NCI-H1105 treated with DMSO at 0.1 percent for 48 hours (cell line): Measurements from ENCODE around the gene PRKCE.
A peak's percentile ranks its signal among the peaks of the same experiment; 100 is the strongest.

ENCODE experiments used
- DNase-seq: peaks from one replicate; lab custom pipeline; 2025; lab: John Stamatoyannopoulos, UW

PRKCE gene

DNA sequence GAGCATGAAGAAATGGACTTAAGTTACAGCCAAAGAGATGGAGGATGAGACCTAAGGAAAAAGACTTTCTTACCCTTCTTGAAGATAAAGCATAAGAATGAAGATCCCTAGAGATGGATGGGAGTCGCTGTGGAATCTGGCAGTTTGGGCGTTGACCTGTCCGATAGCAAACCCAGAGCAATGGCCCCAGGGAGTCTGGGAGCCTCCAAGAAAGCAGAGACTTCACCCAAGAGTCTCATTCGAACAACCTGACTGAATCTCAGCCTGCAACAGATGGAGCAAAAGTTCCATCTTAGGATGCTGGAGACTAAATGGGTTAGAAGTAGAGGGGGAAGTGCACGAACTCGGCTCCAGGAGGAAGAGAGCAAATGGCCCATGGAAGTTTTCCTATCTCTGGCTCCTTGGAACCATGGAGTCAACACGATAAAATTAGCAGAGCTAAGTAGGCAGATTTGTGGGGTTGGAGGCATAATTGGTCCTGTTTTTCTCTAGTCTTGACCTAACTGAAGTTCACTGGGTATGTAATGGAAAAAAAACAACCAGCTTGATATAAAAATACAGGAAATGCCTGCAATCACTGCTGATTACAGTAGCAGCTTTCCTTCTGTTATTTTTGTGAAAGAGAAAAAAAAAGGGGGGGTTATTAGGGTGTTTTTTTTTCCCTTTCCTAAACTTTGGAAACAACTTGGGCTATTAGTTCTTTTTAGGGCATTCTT, 467.3 kb downstream of the PRKCE start:
- no peak for DNase-seq

DNA sequence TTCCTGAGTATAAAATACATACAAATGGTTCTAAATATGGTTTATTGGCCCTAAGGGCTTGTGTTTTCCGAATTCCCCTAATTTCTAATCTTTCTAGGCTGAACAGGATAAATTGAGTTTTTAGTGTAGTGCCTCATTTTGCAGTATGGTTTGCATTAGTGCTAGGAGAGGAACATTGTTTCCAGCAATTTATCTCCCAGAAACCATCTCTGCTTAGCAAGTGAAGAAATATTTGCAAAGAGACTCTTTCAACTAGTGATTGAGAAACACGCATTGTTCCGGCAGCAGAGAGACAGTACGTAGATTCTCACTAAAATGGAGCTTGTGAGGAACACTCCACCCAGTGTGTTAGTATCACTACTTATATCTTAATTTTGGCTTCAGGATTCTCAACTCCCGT, 468.0 kb downstream of the PRKCE start:
- no peak for DNase-seq

DNA sequence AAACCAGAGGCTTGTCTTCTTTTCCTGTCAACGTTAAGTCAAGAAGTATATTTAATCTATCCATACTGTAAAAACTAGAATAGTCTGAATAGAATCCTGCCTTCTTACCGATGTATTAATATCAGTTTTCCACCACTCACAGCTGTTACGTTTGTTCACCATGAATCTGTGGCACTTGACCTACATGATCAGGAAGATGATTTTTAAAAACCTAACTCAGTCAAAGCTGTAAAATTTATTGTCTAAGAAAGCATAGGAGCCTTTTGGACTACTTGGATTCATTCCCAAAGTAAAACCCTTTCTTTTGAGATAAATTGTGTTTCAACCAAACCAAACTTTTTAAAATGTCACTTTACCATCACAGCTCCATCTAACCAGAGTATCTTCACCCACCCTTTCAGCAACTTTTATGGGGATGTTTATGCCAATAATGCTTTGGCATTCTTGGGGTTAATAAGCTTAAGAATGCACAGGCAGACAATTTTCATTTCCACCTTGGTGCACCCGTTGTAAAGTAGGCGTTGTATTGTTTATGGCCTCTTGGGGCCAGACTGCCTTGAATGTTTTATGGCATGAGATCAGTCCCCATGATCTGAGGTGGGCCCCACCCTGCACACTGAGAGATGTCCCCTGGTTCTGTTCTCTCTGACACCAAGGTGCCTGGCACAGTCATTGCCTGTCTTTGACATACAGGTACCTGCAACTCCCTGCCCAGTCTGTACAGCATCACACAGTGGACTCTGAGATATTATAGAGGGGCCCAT, 469.5 kb downstream of the PRKCE start:
- no peak for DNase-seq

GRCh38 chr2:46122318-46122976, 471.0 kb downstream of the PRKCE start:
- no peak for DNase-seq

- no peak for DNase-seq
Measured at GRCh38 chr2:46123013-46123412, 471.5 kb downstream of the PRKCE start.

DNA sequence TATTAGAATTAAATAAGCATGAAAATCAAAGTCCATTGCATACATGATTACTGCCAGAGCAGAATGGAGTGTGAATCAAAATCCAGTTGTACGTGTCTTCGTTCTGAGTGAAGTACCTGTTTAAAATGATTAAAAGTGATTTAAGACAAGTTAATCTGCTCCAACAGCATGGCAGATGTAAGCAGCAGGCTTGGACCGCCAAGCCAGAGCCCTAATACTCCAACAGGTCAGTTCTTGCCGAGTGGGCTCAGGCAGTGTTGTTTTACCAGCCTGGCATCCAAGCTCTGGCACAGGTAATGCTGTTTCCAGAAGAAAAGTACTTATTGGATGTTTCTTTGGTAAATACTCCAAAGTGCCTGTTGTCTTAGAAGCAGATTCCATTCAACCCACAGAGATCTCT, 474.3 kb downstream of the PRKCE start:
- DNase-seq = no peak

GRCh38 chr2:46126571-46126970, 475.1 kb downstream of the PRKCE start:
- DNase-seq = no peak

GRCh38 chr2:46127176-46127575, 475.7 kb downstream of the PRKCE start:
- DNase-seq = no peak

- DNase-seq = no peak
Measured at GRCh38 chr2:46130511-46130910, 479.0 kb downstream of the PRKCE start.

GRCh38 chr2:46132996-46133395, 481.5 kb downstream of the PRKCE start:
- no peak for DNase-seq

- peak; percentile 30 for DNase-seq
Measured at GRCh38 chr2:46134531-46135227, 483.2 kb downstream of the PRKCE start.

DNA sequence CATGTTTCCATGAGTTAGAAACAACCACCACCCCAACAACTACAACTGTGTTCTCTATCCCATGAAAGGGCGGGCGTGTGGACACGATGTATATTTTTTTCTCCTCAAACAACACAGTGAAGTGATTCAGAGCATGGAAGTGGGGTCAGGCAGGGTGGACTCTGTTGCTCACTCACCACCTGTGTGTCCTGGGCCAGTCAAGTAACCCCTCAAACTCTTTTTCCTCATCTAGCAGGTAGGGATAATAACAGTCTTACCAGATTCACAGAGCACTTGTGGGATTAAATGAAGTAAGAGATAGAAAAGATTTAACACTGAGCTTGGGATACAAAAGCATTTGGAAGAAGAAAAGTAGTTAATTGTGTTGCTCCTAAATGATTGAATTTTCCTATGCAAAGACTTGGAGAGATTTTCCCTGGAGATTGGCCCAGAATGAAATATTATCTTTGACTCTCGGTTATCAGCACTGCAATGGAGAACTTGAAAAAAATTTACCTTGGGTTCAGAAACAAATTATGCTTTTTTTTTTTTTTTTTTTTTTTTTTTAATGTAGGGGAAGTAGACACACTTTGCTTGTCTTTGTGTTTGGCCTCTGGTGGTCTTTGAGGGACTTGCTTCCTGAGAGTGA, 483.9 kb downstream of the PRKCE start:
- DNase-seq = no peak

- DNase-seq = no peak
Measured at GRCh38 chr2:46135958-46136357, 484.5 kb downstream of the PRKCE start.

DNA sequence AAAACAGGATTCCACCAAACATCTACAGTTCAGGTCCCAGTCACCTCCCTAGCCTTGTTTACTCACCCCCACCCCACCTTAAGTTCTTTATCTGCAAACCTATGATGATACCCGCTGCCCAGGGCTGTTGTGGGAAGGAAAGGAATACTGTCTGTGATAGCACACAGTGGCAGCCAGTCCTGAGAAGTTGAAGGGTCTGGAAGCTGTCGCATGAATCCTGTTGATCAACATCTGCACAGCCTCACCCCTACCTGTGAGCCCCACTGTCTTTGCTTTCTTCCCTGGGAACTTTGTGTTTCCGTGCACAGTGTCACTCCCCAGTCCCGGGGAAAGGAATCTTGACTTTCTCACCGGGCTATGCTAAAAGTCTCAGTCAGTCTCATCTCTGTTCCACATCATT, 485.0 kb downstream of the PRKCE start:
- DNase-seq = no peak

GRCh38 chr2:46136953-46137352, 485.5 kb downstream of the PRKCE start:
- DNase-seq = no peak

- no peak for DNase-seq
Measured at GRCh38 chr2:46142546-46143428, 491.3 kb downstream of the PRKCE start.

GRCh38 chr2:46143429-46144132, 492.1 kb downstream of the PRKCE start:
- no peak for DNase-seq

GRCh38 chr2:46144133-46144800, 492.8 kb downstream of the PRKCE start:
- DNase-seq = no peak

DNA sequence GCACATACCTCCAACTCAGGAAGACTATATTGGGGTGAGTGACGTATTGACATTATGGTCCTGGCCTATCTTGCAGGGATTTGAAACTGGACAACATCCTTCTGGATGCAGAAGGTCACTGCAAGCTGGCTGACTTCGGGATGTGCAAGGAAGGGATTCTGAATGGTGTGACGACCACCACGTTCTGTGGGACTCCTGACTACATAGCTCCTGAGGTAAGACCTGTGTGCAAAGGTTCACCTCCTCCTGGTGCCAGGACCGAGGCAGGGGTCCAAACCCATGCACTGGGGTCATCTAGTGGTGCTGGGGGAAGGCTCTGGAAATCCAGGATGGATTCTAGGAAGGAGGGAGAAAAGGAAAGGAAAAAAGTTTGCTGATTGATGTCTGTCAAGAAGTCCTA, 493.5 kb downstream of the PRKCE start:
- no peak for DNase-seq

- DNase-seq = no peak
Measured at GRCh38 chr2:46145840-46146239, 494.4 kb downstream of the PRKCE start.
